ENCODE measurements around the gene BCAS1. TPM values are rescaled to one million over a fixed set of nuclear protein-coding genes. Genes with fewer than 3 reads are reported as not detected.

The BCAS1 gene
- total RNA-seq, 1 donor from 2014 or later = under 0.01 TPM

GRCh38 chr20:54068966-54069365 is 1.4 kb downstream of the BCAS1 start:
- no peak for TF ChIP-seq CTCF (conservative IDR thresholded peaks at IDR 0.05; ENCODE audit: low read depth, low read length)
- DNase-seq (ENCODE audit: low read depth) = no peak
- no peak overlapping the region for H3K4me3 ChIP-seq (ENCODE audit: low read depth, low read length)

- no peak overlapping the region for H3K4me3 ChIP-seq (ENCODE audit: low read depth, low read length)
- no peak for DNase-seq (ENCODE audit: low read depth)
- no peak for TF ChIP-seq CTCF (conservative IDR thresholded peaks at IDR 0.05; ENCODE audit: low read depth, low read length)
These were observed 1.9 kb downstream of the BCAS1 start for GRCh38 chr20:54068495-54068894.

GRCh38 chr20:54067606-54068174 is 2.7 kb downstream of the BCAS1 start:
- H3K4me3 ChIP-seq (ENCODE audit: low read depth, low read length) = no peak overlapping the region
- no peak for TF ChIP-seq CTCF (conservative IDR thresholded peaks at IDR 0.05; ENCODE audit: low read depth, low read length)
- peak; percentile 98 for DNase-seq (ENCODE audit: low read depth)

- no peak overlapping the region for H3K4me3 ChIP-seq (ENCODE audit: low read depth, low read length)
- no peak for TF ChIP-seq CTCF (conservative IDR thresholded peaks at IDR 0.05; ENCODE audit: low read depth, low read length)
- DNase-seq (ENCODE audit: low read depth) = no peak
These were observed 4.8 kb downstream of the BCAS1 start for GRCh38 chr20:54065601-54066038.

GRCh38 chr20:54064939-54065338 is 5.5 kb downstream of the BCAS1 start:
- no peak overlapping the region for H3K4me3 ChIP-seq (ENCODE audit: low read depth, low read length)
- TF ChIP-seq CTCF (conservative IDR thresholded peaks at IDR 0.05; ENCODE audit: low read depth, low read length) = no peak
- no peak for DNase-seq (ENCODE audit: low read depth)

- DNase-seq (ENCODE audit: low read depth) = no peak
- TF ChIP-seq CTCF (conservative IDR thresholded peaks at IDR 0.05; ENCODE audit: low read depth, low read length) = no peak
- no peak overlapping the region for H3K4me3 ChIP-seq (ENCODE audit: low read depth, low read length)
These were observed 6.3 kb downstream of the BCAS1 start for GRCh38 chr20:54063992-54064676.

- no peak overlapping the region for H3K4me3 ChIP-seq (ENCODE audit: low read depth, low read length)
- DNase-seq (ENCODE audit: low read depth) = no peak
- TF ChIP-seq CTCF (conservative IDR thresholded peaks at IDR 0.05; ENCODE audit: low read depth, low read length) = no peak
These were observed 6.8 kb downstream of the BCAS1 start for GRCh38 chr20:54063580-54063979.
